Loucy (cell line): ENCODE results near the gene ST6GALNAC1.

Experiments used
- CTCF ChIP-seq: fragments of 200-600 bp; sonication (generic); conservative IDR thresholded peaks from 2 replicates; pipeline ENCODE4 v1.5.1; 2014; ENCODE audit warnings: mild to moderate bottlenecking, antibody characterized with exemption, low read length
- EZH2phosphoT487 ChIP-seq: fragments of 200-600 bp; IDR thresholded peaks from 2 replicates; pipeline ENCODE4 v1.6.1; 2018; ENCODE audit warnings: antibody characterized with exemption, mild to moderate bottlenecking, moderate library complexity, borderline replicate concordance

- TF ChIP-seq CTCF, result no peak
- TF ChIP-seq EZH2phosphoT487, result no peak
These were observed 65.7 kb downstream of the ST6GALNAC1 start for GRCh38 chr17:76577876-76578275.
